Neural progenitor cell (in vitro differentiated cells): ENCODE measurements around the gene MYH7.

Source experiments
- EZH2 ChIP-seq: fragments of 200-600 bp; sonication (generic); IDR thresholded peaks from 2 replicates; pipeline ENCODE4 v1.6.1; 2017; ENCODE audit warnings: antibody characterized with exemption, mild to moderate bottlenecking, moderate library complexity
- EZH2phosphoT487 ChIP-seq: fragments of 200-600 bp; sonication (generic); IDR thresholded peaks from 2 replicates; pipeline ENCODE4 v1.6.1; 2017; ENCODE audit warnings: antibody characterized with exemption
- TF ChIP-seq, protein P1 (sequence below): fragments of 200-600 bp; sonication (generic); IDR thresholded peaks from 2 replicates; pipeline ENCODE4 v1.5.1; 2017; ENCODE audit warnings: antibody characterized with exemption, mild to moderate bottlenecking

DNA sequence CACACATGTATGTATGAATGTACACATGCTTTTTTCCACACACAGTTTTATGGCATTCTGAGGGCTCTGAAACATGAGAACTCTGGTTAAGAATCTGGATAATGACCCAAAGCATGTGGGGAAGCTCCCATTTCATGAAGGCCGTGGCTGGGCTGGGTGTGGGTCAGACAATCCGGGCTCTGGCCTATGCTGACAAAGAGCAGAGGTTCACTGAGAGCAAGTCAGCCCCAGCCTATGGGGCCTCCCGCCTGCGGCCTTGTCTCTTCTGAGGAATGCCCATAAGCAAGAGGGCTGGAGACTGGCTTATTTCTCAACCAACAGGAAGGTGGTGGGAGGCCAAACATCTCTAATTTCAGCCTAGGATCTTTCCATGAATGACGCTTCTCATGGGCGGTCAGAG lies 35.9 kb downstream of the MYH7 start:
- TF ChIP-seq, protein P1, sequence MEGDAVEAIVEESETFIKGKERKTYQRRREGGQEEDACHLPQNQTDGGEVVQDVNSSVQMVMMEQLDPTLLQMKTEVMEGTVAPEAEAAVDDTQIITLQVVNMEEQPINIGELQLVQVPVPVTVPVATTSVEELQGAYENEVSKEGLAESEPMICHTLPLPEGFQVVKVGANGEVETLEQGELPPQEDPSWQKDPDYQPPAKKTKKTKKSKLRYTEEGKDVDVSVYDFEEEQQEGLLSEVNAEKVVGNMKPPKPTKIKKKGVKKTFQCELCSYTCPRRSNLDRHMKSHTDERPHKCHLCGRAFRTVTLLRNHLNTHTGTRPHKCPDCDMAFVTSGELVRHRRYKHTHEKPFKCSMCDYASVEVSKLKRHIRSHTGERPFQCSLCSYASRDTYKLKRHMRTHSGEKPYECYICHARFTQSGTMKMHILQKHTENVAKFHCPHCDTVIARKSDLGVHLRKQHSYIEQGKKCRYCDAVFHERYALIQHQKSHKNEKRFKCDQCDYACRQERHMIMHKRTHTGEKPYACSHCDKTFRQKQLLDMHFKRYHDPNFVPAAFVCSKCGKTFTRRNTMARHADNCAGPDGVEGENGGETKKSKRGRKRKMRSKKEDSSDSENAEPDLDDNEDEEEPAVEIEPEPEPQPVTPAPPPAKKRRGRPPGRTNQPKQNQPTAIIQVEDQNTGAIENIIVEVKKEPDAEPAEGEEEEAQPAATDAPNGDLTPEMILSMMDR = no peak
- TF ChIP-seq EZH2 (no peak), EZH2phosphoT487 (no peak)
